ENCODE measurements around the gene SNRPD3.
A peak's percentile ranks its signal among the peaks of the same experiment; 100 is the strongest.
"Not testable (repeated sequence)": the region's sequence is repeated elsewhere in the genome, so short reads cannot be mapped to it uniquely, and the experiment has no call there.

The SNRPD3 gene

GRCh38 chr22:24593559-24593835 lies 37.7 kb downstream of the SNRPD3 start:
- DNase-seq, result not testable (repeated sequence)

- no peak for DNase-seq
These were observed 38.2 kb downstream of the SNRPD3 start for GRCh38 chr22:24593836-24594568.

DNA sequence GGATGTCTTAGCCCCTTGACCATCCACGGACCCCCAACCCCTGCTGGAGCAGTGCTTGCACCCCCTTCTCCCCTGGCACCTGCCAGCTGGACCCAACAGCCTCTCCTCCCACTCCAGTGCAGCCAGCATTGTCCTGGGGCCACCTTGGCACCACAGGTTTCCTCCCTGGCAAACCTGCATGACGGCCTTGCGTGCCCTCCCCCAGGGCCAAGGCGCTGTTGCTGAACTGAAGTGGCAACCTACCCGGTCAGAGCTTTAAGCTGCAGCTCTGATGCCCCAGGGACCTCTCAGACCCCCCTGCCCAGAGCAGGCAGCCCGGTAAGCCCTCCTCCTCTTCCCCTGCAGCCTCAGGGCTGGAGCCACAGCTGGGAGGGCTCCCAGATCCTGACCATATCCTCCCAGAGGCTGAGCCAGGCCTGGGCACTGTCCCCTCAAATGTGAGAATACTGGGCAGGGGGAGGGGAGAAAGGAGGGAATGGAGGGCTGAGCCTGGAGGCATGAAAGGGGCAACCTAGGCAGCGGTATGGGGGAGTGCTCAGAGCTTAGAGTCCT lies 38.8 kb downstream of the SNRPD3 start:
- no peak for DNase-seq

- no peak for DNase-seq
These were observed 39.4 kb downstream of the SNRPD3 start for GRCh38 chr22:24595228-24595627.

- DNase-seq, result no peak
These were observed 40.1 kb downstream of the SNRPD3 start for GRCh38 chr22:24595863-24596262.

GRCh38 chr22:24597076-24597475 lies 41.3 kb downstream of the SNRPD3 start:
- not testable (repeated sequence) for DNase-seq

DNA sequence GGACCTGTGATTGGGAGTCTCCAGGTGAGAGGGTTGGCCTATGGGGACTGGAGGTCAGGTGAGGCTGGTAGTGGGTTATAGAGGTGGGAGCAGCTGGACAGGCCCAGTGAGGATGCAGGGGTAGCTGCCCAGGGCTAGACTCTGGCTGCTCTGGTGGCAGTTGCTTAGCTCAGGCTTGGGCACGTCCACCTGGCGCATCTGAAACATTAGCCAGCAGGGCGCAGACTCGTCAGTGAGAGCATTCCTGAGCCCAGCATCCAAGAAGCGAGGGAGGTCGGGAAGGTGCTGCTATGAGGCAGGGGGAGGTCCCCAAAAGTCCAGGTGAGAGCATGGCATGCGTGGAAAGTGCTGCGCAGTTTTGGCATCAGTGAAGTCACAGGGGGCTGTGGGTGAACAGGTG lies 43.7 kb downstream of the SNRPD3 start:
- DNase-seq, result no peak

DNA sequence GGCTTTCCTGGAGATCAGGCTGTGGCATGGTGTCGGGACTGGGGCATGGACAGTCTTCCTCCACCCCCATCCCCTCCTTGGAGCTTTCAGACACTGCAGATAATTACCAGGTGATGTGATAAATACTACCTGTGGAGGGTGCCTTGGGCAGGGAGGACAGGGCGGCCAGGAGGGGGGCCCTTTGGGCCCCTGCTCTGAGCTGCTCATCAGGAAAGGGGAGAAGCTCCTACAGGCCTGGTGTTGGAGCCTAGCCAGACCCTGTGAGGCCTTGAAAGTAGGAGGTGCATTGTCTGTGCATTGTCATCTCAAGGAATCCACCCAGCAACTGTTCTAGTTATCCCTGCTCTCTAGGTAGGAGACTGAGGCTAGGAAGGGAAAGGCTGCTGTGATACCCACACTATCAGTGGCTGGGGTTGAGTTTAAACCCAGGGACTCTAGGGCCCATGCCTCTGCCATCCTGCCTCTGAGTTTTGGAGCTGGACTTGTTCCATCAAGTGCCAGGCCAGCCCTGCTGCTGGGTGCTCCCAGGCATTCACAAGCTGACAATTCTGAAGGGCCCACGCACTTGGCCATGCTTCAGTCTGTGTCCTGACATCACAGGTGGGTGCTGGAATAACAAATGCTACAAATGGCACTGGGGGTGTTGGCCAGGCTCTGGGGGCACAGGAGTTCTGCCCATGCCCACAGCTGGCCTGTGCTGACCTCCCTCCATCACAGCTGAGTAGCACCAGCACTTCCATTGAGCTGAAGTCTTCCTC lies 44.3 kb downstream of the SNRPD3 start:
- DNase-seq, result not testable (repeated sequence)

DNA sequence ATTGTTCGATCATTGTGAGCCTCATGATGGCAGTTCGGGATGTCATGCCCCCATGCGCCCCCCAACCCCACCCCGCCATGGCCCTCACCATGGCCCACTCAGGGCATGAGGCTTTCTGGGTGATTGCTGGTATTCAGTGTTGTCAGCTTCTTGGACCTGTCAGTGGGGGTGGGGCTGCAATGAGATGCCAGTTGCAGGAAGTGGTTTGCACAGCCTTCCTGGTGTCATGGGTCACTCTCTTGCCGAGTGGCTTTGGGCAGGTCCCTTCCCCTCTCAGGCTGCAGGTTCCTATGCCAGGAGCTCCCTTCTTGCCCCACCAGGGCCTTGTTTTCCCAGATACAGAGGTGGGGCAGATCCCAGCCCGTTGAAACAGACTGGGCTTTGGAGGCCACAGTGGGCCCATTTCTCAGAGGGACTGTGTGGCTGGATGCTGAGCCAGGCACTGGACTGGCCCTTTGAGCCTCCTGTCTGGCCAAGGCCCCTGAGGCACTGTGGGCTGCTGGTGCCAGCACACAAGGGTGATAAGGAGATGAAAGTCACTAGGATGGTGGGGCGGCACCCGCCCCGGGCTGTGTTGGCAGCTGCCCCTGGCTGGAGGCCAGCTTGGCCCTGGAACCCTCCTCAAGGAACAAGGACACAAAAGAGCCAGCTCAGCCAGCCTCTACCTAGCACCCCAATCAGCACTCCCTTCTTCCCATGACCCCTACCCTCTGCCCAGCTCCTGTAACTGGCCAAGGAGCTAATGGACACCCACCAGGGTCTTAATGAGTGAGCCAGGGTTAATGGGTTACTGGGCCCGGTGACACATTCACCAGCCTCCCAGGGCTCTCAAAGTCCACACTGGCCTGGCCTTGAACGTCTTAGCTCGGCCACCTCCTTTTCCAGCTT lies 45.7 kb downstream of the SNRPD3 start:
- DNase-seq, result no peak

GRCh38 chr22:24602105-24602749 lies 46.4 kb downstream of the SNRPD3 start:
- not testable (repeated sequence) for DNase-seq

DNA sequence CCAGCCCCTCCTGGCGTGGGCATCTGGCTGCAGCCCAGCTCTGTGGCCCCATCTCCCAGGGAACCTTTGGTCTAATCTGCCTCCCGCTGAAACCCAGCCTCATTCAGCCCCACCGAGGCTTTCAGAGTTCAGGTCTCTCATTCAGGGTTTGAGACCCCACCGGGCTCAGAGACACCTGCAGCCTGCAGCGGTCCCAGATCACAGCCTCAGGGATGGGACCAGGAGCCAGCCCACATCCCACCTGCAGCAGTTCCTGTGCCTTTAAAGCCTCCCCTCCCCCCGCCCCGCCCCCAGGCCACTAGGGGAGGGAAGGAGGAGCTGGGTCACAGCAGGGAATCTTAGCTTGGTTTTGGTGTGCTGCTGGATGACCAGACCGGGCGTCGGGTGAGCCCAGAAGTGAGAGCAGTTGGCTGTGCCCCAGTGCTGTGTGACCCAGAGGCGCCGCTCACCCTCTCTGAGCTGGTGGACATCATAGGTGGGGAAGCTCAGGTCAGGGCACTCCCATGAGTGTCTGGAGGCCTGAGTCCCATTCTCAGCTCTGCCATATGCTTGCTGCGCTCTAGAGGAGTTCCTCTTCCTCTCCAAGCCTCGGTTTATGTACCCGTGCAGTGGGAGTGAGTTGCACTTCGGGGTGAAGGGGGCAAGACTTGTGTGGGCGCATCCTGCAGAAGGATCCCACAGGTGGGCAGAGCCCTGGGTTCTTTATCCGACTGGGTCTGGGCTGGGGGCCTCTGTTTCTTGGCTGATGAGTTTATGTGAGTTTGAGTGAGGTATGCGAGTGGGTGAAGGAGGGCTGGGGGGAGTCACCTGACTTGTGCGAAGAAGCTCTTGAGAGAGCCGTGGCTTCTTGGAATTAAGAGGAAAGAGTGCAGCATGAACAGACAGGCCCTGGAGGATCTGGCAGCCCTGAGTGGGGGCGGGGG lies 47.3 kb downstream of the SNRPD3 start, which contains the start of gene GGT1:
Gene GGT1 (plus strand): TSS at position 347 of the 923 bp plus-strand sequence. CDS start 7,889 bp downstream, outside the sequence.
- DNase-seq, result not testable (repeated sequence)

DNA sequence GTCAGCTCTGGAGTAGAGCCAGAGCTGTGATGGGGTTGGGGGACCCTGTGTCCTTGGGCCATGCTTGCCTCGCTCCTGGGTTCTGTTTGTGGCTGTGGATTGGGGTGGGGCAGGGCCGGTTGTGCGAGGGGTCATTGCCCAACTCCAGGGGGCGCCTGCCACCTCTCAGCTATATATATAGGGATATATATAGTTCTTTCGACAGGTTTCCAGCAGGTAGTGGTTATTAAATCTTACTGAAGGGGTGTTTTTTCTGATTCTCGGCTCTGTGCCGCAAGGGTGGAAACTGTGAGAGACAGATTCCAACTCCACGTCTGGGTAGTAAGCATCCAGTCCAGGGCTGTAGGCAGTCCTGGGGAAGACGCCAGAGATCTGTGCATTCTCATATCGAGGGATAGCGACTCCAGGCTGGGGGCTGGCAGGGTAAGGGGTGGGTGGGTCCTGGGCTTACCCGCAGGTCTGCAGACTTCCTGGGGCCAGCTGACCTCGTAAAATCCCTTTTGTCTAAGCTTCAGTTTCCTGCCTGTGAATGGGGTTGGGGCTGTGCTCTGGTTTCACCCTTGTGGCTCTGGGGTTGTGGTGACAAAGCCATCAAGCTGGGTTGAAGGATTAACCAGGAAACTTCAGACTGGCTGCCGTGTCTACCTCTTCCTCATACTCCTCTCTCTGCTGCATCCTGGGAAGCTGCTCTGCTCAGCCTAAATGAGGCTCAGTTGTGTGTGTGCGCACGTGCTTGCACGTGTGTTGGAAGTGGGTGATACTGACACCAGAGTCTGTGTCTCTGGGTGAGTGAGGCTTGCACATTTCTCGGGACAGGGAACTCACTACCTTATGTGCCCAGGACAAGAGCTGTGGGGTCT lies 48.2 kb downstream of the SNRPD3 start:
- peak; percentile 39 for DNase-seq

GRCh38 chr22:24606340-24606739 lies 50.5 kb downstream of the SNRPD3 start:
- not testable (repeated sequence) for DNase-seq

GRCh38 chr22:24607429-24607983 lies 51.7 kb downstream of the SNRPD3 start:
- peak; percentile 79 for DNase-seq

GRCh38 chr22:24608327-24608726 lies 52.5 kb downstream of the SNRPD3 start:
- not testable (repeated sequence) for DNase-seq

DNA sequence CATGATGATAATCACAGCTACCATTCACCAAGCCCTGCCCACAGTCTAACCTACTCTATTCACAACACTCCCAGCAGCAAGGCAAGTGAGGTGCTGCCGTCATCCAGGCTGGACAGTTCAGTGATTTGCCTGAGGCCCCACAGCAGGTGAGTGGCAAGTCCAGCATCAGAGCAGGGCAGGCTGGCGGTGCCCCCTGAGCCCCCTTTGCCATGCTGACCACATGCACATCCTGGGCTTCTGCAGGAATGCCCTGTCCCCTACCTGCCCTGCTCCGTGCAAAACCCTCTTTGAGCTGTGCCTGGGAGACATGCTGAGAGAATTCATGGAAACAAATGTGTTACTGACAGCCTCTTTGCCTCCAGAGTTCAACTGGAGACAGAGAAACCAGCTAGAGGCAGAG lies 54.1 kb downstream of the SNRPD3 start:
- DNase-seq, result not testable (repeated sequence)

GRCh38 chr22:24614794-24615193 lies 59.0 kb downstream of the SNRPD3 start:
- not testable (repeated sequence) for DNase-seq

- not testable (repeated sequence) for DNase-seq
These were observed 65.4 kb downstream of the SNRPD3 start for GRCh38 chr22:24621244-24621643.

GRCh38 chr22:24622596-24622995 lies 66.8 kb downstream of the SNRPD3 start:
- not testable (repeated sequence) for DNase-seq

Measured in activated CD4-positive, alpha-beta T cell treated with anti-CD3 and anti-CD28 coated beads for 48 hours (primary cell).